GM10266 (cell line): ENCODE data around the gene CMTM2.
A peak's percentile ranks its signal among the peaks of the same experiment; 100 is the strongest.

Experiments used
- DNase-seq: peaks from one replicate; pipeline ENCODE4 v3.0.0; 2012; ENCODE audit errors: extremely low spot score
- CTCF ChIP-seq: IDR thresholded peaks from 2 replicates; pipeline ENCODE4 v1.5.1; 2012; ENCODE audit warnings: mild to moderate bottlenecking, low read depth; ENCODE audit not compliant: control insufficient read depth, insufficient read depth; ENCODE audit errors: missing control alignments

Gene CMTM2

GRCh38 chr16:66585481-66586239, 6.4 kb downstream of the CMTM2 start:
- DNase-seq, result no peak
- no peak for TF ChIP-seq CTCF

GRCh38 chr16:66587881-66588600, 8.8 kb downstream of the CMTM2 start:
- no peak for TF ChIP-seq CTCF
- DNase-seq, result no peak

GRCh38 chr16:66588981-66589713, 9.9 kb downstream of the CMTM2 start:
- peak; percentile 88 for TF ChIP-seq CTCF
- DNase-seq, result peak; percentile 80

GRCh38 chr16:66590322-66590721, 11.1 kb downstream of the CMTM2 start:
- TF ChIP-seq CTCF, result no peak
- no peak for DNase-seq

- no peak for TF ChIP-seq CTCF
- DNase-seq, result no peak
These were observed 11.8 kb downstream of the CMTM2 start for GRCh38 chr16:66591018-66591417.

- no peak for DNase-seq
- no peak for TF ChIP-seq CTCF
These were observed 13.0 kb downstream of the CMTM2 start for GRCh38 chr16:66592241-66592640.

- no peak for DNase-seq
- no peak for TF ChIP-seq CTCF
These were observed 13.6 kb downstream of the CMTM2 start for GRCh38 chr16:66592814-66593213.
